Loucy (cell line): ENCODE results near the gene APOM.
A peak's percentile ranks its signal among the peaks of the same experiment; 100 is the strongest.

Experiments
- H2AFZ ChIP-seq: fragments of 200-600 bp; sonication (generic); 2 replicates; pipeline ENCODE4 v1.6.0; 2016; ENCODE audit warnings: antibody characterized with exemption, mild to moderate bottlenecking, low read length, moderate library complexity
- H3F3A ChIP-seq: fragments of 200-600 bp; 2 replicates; pipeline ENCODE4 v1.6.0; 2016; ENCODE audit warnings: antibody characterized with exemption, low read depth, mild to moderate bottlenecking
- H3K27me3 ChIP-seq: fragments of 200-600 bp; sonication (generic); 2 replicates; pipeline ENCODE4 v1.6.1; 2014; ENCODE audit warnings: low read length, mild to moderate bottlenecking; ENCODE audit not compliant: insufficient read depth, poor library complexity, severe bottlenecking
- H3K36me3 ChIP-seq: fragments of 200-600 bp; sonication (generic); 2 replicates; pipeline ENCODE4 v1.6.1; 2016; ENCODE audit warnings: low read length; ENCODE audit not compliant: insufficient read depth
- H3K4me1 ChIP-seq: fragments of 200-600 bp; sonication (generic); 2 replicates; pipeline ENCODE4 v1.5.1; 2014; ENCODE audit warnings: low read length, mild to moderate bottlenecking; ENCODE audit not compliant: insufficient read depth, poor library complexity, severe bottlenecking
- H3K4me2 ChIP-seq: fragments of 200-600 bp; sonication (generic); 2 replicates; pipeline ENCODE4 v1.6.0; 2014; ENCODE audit warnings: antibody characterized with exemption, low read length, low read depth, mild to moderate bottlenecking; ENCODE audit not compliant: poor library complexity, severe bottlenecking
- H3K4me3 ChIP-seq: fragments of 200-600 bp; sonication (generic); 2 replicates; pipeline ENCODE4 v1.5.1; 2014; ENCODE audit warnings: low read length, mild to moderate bottlenecking, mixed read lengths; ENCODE audit not compliant: poor library complexity, severe bottlenecking
- H3K79me2 ChIP-seq: fragments of 200-600 bp; sonication (generic); 2 replicates; pipeline ENCODE4 v1.6.1; 2014; ENCODE audit warnings: low read length; ENCODE audit not compliant: insufficient read depth
- H3K9ac ChIP-seq: fragments of 200-600 bp; sonication (generic); 2 replicates; pipeline ENCODE4 v1.6.0; 2014; ENCODE audit warnings: mild to moderate bottlenecking, low read depth, low read length, moderate library complexity; ENCODE audit not compliant: poor library complexity, severe bottlenecking
- H3K9me2 ChIP-seq: fragments of 200-600 bp; sonication (generic); replicated peaks from 2 replicates; pipeline ENCODE4 v1.6.1; 2016; ENCODE audit warnings: low read depth, low read length, mixed read lengths
- H3K9me3 ChIP-seq: fragments of 200-600 bp; sonication (generic); 2 replicates; pipeline ENCODE4 v1.6.1; 2014; ENCODE audit warnings: mild to moderate bottlenecking, antibody characterized with exemption, low read length, low read depth; ENCODE audit not compliant: insufficient read depth
- H4K20me1 ChIP-seq: fragments of 200-600 bp; sonication (generic); 2 replicates; pipeline ENCODE4 v1.6.0; 2014; ENCODE audit warnings: antibody characterized with exemption, low read length, mild to moderate bottlenecking; ENCODE audit not compliant: insufficient read depth, poor library complexity, severe bottlenecking
- CTCF ChIP-seq: fragments of 200-600 bp; sonication (generic); conservative IDR thresholded peaks from 2 replicates; pipeline ENCODE4 v1.5.1; 2014; ENCODE audit warnings: mild to moderate bottlenecking, antibody characterized with exemption, low read length
- EZH2phosphoT487 ChIP-seq: fragments of 200-600 bp; IDR thresholded peaks from 2 replicates; pipeline ENCODE4 v1.6.1; 2018; ENCODE audit warnings: antibody characterized with exemption, mild to moderate bottlenecking, moderate library complexity, borderline replicate concordance

Gene APOM

GRCh38 chr6:31620586-31621319, 34.9 kb upstream of the APOM start, which contains the start of gene PRRC2A:
Gene PRRC2A (plus strand): TSS chr6:31620715. CDS start chr6:31622790, 2,075 bp downstream.
- Histone ChIP-seq H3K9me2 (no peaks in the 10 kb centered on the region), H3K36me3 (peaks cover 30% of the 10 kb centered on the region), H2AFZ (peak within 1 kb of the TSS; percentile 68; the same call in 1 of the 2 replicates), H3K9ac (peak within 1 kb of the TSS; percentile 99), H3K4me2 (peak within 1 kb of the TSS; percentile 99), H3K27me3 (peaks cover 10% of the 10 kb centered on the region), H3K4me3 (peak within 1 kb of the TSS; percentile 94), H3K4me1 (peaks cover 51% of the 10 kb centered on the region), H3K79me2 (peaks cover 87% of the 10 kb centered on the region), H3F3A (peaks cover 8% of the 10 kb centered on the region; the same call in 1 of the 2 replicates), H3K9me3 (no peaks in the 10 kb centered on the region), H4K20me1 (peaks cover 49% of the 10 kb centered on the region)
- TF ChIP-seq EZH2phosphoT487 (no peak), CTCF (no peak)

GRCh38 chr6:31621320-31621939, 34.3 kb upstream of the APOM start:
- Histone ChIP-seq H4K20me1 (peaks cover 56% of the 10 kb centered on the region), H2AFZ (no peak overlapping the region)

GRCh38 chr6:31621991-31622390, 33.7 kb upstream of the APOM start:
- Histone ChIP-seq H3K79me2 (peaks cover 87% of the 10 kb centered on the region), H3K36me3 (peaks cover 42% of the 10 kb centered on the region), H3K9me3 (no peaks in the 10 kb centered on the region), H3K27me3 (peaks cover 10% of the 10 kb centered on the region), H3K9me2 (no peaks in the 10 kb centered on the region), H3K4me1 (peaks cover 43% of the 10 kb centered on the region), H3K4me3 (peak overlapping the region; percentile 94), H4K20me1 (peaks cover 62% of the 10 kb centered on the region), H3K9ac (peak overlapping the region; percentile 99), H3F3A (peaks cover 8% of the 10 kb centered on the region; the same call in 1 of the 2 replicates), H2AFZ (no peak overlapping the region), H3K4me2 (peak overlapping the region; percentile 99)
- TF ChIP-seq EZH2phosphoT487 = no peak
- no peak for TF ChIP-seq CTCF

More at GRCh38 chr6:31621320-31621939, 34.3 kb upstream of the APOM start:
- H3K79me2 ChIP-seq = peaks cover 87% of the 10 kb centered on the region
- peaks cover 49% of the 10 kb centered on the region for H3K4me1 ChIP-seq
- H3F3A ChIP-seq = peaks cover 8% of the 10 kb centered on the region; the same call in 1 of the 2 replicates
- peaks cover 37% of the 10 kb centered on the region for H3K36me3 ChIP-seq
- peaks cover 10% of the 10 kb centered on the region for H3K27me3 ChIP-seq
- H3K9ac ChIP-seq = peak overlapping the region; percentile 99
- H3K9me2 ChIP-seq = no peaks in the 10 kb centered on the region
- peak overlapping the region; percentile 99 for H3K4me2 ChIP-seq
- H3K4me3 ChIP-seq = peak overlapping the region; percentile 94
- TF ChIP-seq CTCF (no peak), EZH2phosphoT487 (no peak)
- H3K9me3 ChIP-seq = no peaks in the 10 kb centered on the region
